Measurements from ENCODE around the gene RAD51B.
A peak's percentile ranks its signal among the peaks of the same experiment; 100 is the strongest.

DNA sequence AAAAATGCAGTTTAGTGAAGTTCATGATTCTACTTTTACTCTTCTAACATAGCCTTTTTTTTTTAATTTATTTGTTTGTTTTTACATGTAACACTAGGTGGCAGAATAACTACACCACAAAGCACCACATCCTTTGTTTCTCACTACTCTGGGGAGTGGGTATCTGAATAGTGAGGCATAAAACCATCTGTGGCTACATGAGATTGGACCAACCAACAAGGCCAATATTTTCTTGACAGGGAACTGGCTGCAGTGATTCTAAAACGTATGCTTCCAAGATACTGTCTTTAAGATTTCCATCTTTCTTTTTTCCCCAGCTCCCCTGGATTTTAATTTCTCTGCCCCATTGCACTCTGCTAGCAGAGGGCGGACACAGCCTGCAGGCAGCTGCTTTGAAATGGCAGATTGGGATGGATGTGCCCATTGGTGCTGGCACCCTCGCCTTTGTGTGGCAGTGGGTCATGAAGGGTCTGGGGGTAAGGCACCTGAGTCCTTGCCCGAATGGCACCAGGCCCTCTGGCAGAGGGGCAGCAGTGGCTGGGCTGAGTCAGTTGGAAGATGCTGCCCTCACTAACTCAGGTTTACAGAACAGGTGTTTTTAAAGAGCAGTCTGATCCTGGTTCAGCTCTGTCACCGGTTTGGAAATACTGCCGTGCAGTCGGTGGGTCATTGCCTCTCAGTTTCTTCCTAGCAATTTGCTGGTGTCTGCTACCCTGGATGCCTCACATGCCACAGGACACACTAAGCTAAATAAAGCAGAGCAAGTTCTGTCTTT lies 429.1 kb downstream of the RAD51B start:
- TF ChIP-seq, protein P1, sequence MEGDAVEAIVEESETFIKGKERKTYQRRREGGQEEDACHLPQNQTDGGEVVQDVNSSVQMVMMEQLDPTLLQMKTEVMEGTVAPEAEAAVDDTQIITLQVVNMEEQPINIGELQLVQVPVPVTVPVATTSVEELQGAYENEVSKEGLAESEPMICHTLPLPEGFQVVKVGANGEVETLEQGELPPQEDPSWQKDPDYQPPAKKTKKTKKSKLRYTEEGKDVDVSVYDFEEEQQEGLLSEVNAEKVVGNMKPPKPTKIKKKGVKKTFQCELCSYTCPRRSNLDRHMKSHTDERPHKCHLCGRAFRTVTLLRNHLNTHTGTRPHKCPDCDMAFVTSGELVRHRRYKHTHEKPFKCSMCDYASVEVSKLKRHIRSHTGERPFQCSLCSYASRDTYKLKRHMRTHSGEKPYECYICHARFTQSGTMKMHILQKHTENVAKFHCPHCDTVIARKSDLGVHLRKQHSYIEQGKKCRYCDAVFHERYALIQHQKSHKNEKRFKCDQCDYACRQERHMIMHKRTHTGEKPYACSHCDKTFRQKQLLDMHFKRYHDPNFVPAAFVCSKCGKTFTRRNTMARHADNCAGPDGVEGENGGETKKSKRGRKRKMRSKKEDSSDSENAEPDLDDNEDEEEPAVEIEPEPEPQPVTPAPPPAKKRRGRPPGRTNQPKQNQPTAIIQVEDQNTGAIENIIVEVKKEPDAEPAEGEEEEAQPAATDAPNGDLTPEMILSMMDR (IDR thresholded peaks at IDR 0.05): peak; percentile 11 to 66 (median 64)
- TF ChIP-seq POLR2A (IDR thresholded peaks at IDR 0.05) (no peak), POLR2AphosphoS5 (IDR thresholded peaks at IDR 0.05; ENCODE audit: insufficient read depth in 1 of 2, low read depth in 1 of 2) (peak; percentile 53 to 59)

Measured in vagina (tissue), 2 donors.